ENCODE data around the gene ABCD1.
A peak's percentile ranks its signal among the peaks of the same experiment; 100 is the strongest.
"Not testable (repeated sequence)": the region's sequence is repeated elsewhere in the genome, so short reads cannot be mapped to it uniquely, and the experiment has no call there.

Gene ABCD1

GRCh38 chrX:153694687-153695270 is 29.9 kb upstream of the ABCD1 start:
- no peak for DNase-seq

- no peak for DNase-seq
These were observed 28.6 kb upstream of the ABCD1 start for GRCh38 chrX:153696100-153696499.

GRCh38 chrX:153696538-153696937 is 28.1 kb upstream of the ABCD1 start:
- not testable (repeated sequence) for DNase-seq

GRCh38 chrX:153696986-153697722 is 27.5 kb upstream of the ABCD1 start:
- DNase-seq, result not testable (repeated sequence)

GRCh38 chrX:153697924-153698865 is 26.5 kb upstream of the ABCD1 start:
- DNase-seq, result no peak

GRCh38 chrX:153699210-153699783 is 25.4 kb upstream of the ABCD1 start:
- DNase-seq, result not testable (repeated sequence)

- not testable (repeated sequence) for DNase-seq
These were observed 24.8 kb upstream of the ABCD1 start for GRCh38 chrX:153699784-153700371.

- no peak for DNase-seq
These were observed 24.2 kb upstream of the ABCD1 start for GRCh38 chrX:153700376-153700945.

GRCh38 chrX:153700967-153701366 is 23.7 kb upstream of the ABCD1 start:
- no peak for DNase-seq

- no peak for DNase-seq
These were observed 22.9 kb upstream of the ABCD1 start for GRCh38 chrX:153701706-153702105.

- DNase-seq, result no peak
These were observed 22.2 kb upstream of the ABCD1 start for GRCh38 chrX:153702336-153703035.

GRCh38 chrX:153703036-153703370 is 21.7 kb upstream of the ABCD1 start:
- no peak for DNase-seq

- DNase-seq, result no peak
These were observed 20.6 kb upstream of the ABCD1 start for GRCh38 chrX:153704021-153704526.

- not testable (repeated sequence) for DNase-seq
These were observed 19.8 kb upstream of the ABCD1 start for GRCh38 chrX:153704631-153705402.

- DNase-seq, result not testable (repeated sequence)
These were observed 19.1 kb upstream of the ABCD1 start for GRCh38 chrX:153705403-153706060.

- no peak for DNase-seq
These were observed 17.9 kb upstream of the ABCD1 start for GRCh38 chrX:153706799-153707198.

- no peak for DNase-seq
These were observed 17.2 kb upstream of the ABCD1 start for GRCh38 chrX:153707406-153707805.

GRCh38 chrX:153708415-153708814 is 16.2 kb upstream of the ABCD1 start:
- DNase-seq, result peak in 1 of 2 donors; percentile 70

GRCh38 chrX:153709726-153710674 is 14.7 kb upstream of the ABCD1 start:
- no peak for DNase-seq
